PC-9 (cell line): ENCODE results near the gene IKBKE. TPM values are rescaled to one million over a fixed set of nuclear protein-coding genes. Genes with fewer than 3 reads are reported as not detected.

Source experiments
- BruUV-seq: library from RNA; stranded (reverse); fragments of 400-500 nt; replicated peaks from 2 replicates; lab custom pipeline; 2021; lab: Mats Ljungman, UMichigan
- CTCF ChIA-PET: fragments of 300-600 bp; sonication (Branson Sonifier 250); formaldehyde crosslinking; loops from one replicate; lab custom pipeline; 2022; ENCODE audit warnings: antibody characterized with exemption; lab: Charles Lee
- POLR2A ChIA-PET: fragments of 300-600 bp; sonication (Branson Sonifier 250); formaldehyde crosslinking; loops from one replicate; lab custom pipeline; 2022; ENCODE audit warnings: antibody characterized with exemption; ENCODE audit not compliant: unreplicated experiment; lab: Charles Lee
- DNase-seq, 2 experiments: peaks; one replicate each; pipeline versions ENCODE4 v3.0.0 to v3.0.0-alpha.2; 2015 to 2022; ENCODE audit warnings: mixed read lengths in 1 of 2
- H2AFZ ChIP-seq: fragments of 200-600 bp; sonication (generic); 2 replicates; pipeline ENCODE4 v1.8.1; 2017; ENCODE audit warnings: antibody characterized with exemption
- H3F3A ChIP-seq: fragments of 200-600 bp; sonication (generic); 2 replicates; pipeline ENCODE4 v1.8.1; 2017; ENCODE audit warnings: antibody characterized with exemption, mild to moderate bottlenecking, low read depth; ENCODE audit not compliant: insufficient read depth
- H3K27ac ChIP-seq: fragments of 200-600 bp; sonication (generic); 2 replicates; pipeline ENCODE4 v1.6.1; 2016; ENCODE audit warnings: mixed run types
- H3K27me3 ChIP-seq: fragments of 200-600 bp; sonication (generic); 2 replicates; pipeline ENCODE4 v1.6.1; 2016; ENCODE audit warnings: low read depth, mixed run types; ENCODE audit not compliant: insufficient read depth
- H3K36me3 ChIP-seq: fragments of 200-600 bp; sonication (generic); 2 replicates; pipeline ENCODE4 v1.6.1; 2016; ENCODE audit warnings: low read depth, mixed run types
- H3K4me1 ChIP-seq: fragments of 200-600 bp; sonication (generic); replicated peaks from 2 replicates; pipeline ENCODE4 v1.6.1; 2016; ENCODE audit warnings: mixed run types; ENCODE audit not compliant: insufficient read depth
- H3K4me2 ChIP-seq: fragments of 200-600 bp; sonication (generic); 2 replicates; pipeline ENCODE4 v1.6.1; 2017; ENCODE audit warnings: mixed run types
- H3K4me3 ChIP-seq: fragments of 200-600 bp; sonication (generic); 2 replicates; pipeline ENCODE4 v1.6.1; 2016; ENCODE audit warnings: mixed run types
- H3K79me2 ChIP-seq: fragments of 200-600 bp; sonication (generic); 2 replicates; pipeline ENCODE4 v1.6.1; 2017; ENCODE audit warnings: low read depth, mixed run types
- H3K9me2 ChIP-seq: fragments of 200-600 bp; sonication (generic); 2 replicates; pipeline ENCODE4 v1.8.1; 2017; ENCODE audit warnings: mild to moderate bottlenecking; ENCODE audit not compliant: insufficient read depth
- H3K9me3 ChIP-seq: fragments of 200-600 bp; sonication (generic); 2 replicates; pipeline ENCODE4 v1.8.1; 2016; ENCODE audit warnings: low read depth; ENCODE audit not compliant: insufficient read depth
- H4K20me1 ChIP-seq: fragments of 200-600 bp; sonication (generic); 2 replicates; pipeline ENCODE4 v1.8.1; 2017; ENCODE audit not compliant: insufficient read depth
- CTCF ChIP-seq: fragments of 200-600 bp; sonication (generic); conservative IDR thresholded peaks from 2 replicates; pipeline ENCODE4 v1.6.1; 2017; ENCODE audit warnings: mixed run types, antibody characterized with exemption, mild to moderate bottlenecking, moderate library complexity
- EZH2 ChIP-seq: fragments of 200-600 bp; sonication (generic); IDR thresholded peaks from 2 replicates; pipeline ENCODE4 v1.8.0; 2017; ENCODE audit warnings: antibody characterized with exemption, low read depth
- intact Hi-C: fragments of 100-400 bp; cut with micrococcal nuclease; formaldehyde crosslinking; loops from one replicate; pipeline ENCODE4 v1.10.0; 2022; ENCODE audit not compliant: unreplicated experiment
- total RNA-seq: library from RNA; stranded (reverse); gene quantifications from 2 replicates; pipeline ENCODE4 v1.2.3, GENCODE V29; 2021

The IKBKE gene
- total RNA-seq, 1 experiment from 2014 or later = 12.5 TPM

GRCh38 chr1:206478746-206479145 is 8.5 kb downstream of the IKBKE start:
- Histone ChIP-seq H2AFZ (no peak overlapping the region), H3K4me2 (no peak overlapping the region), H3K36me3 (peaks cover 6% of the 10 kb centered on the region; the same call in 1 of the 2 replicates), H4K20me1 (peaks cover 3% of the 10 kb centered on the region; the same call in 1 of the 2 replicates), H3K79me2 (no peaks in the 10 kb centered on the region), H3K9me3 (no peaks in the 10 kb centered on the region), H3K4me3 (no peak overlapping the region), H3K4me1 (no peaks in the 10 kb centered on the region), H3F3A (no peaks in the 10 kb centered on the region), H3K9me2 (no peaks in the 10 kb centered on the region), H3K27me3 (no peaks in the 10 kb centered on the region), H3K27ac (no peak overlapping the region)
- no TSS peak for BruUV-seq
- ChIA-PET POLR2A (no interaction called here), CTCF (interaction anchor here (0.7 to 1.2 kb wide), 3 partner anchors 8 to 187 kb away, joined by 3 to 12 read pairs (median 5); partner anchors contain the start of gene IKBKE)
- intact Hi-C loops = loop anchor here (5.0 kb wide), 1 partner anchor 434 kb away; no protein-coding TSS in a partner anchor
- TF ChIP-seq EZH2 (no peak), CTCF (no peak)
- no peak for DNase-seq

- ChIA-PET POLR2A (no interaction called here), CTCF (interaction anchor here (0.6 to 1.2 kb wide), 6 partner anchors 9 to 364 kb away, joined by 3 to 12 read pairs (median 4); partner anchors contain the start of gene IKBKE)
- Histone ChIP-seq H3K27ac (no peak overlapping the region), H3K79me2 (no peaks in the 10 kb centered on the region), H2AFZ (no peak overlapping the region), H3K9me2 (no peaks in the 10 kb centered on the region), H3K4me3 (no peak overlapping the region), H3K4me2 (no peak overlapping the region), H3K36me3 (peaks cover 6% of the 10 kb centered on the region; the same call in 1 of the 2 replicates), H4K20me1 (peaks cover 3% of the 10 kb centered on the region; the same call in 1 of the 2 replicates), H3K27me3 (no peaks in the 10 kb centered on the region), H3F3A (no peaks in the 10 kb centered on the region), H3K4me1 (no peaks in the 10 kb centered on the region), H3K9me3 (no peaks in the 10 kb centered on the region)
- BruUV-seq = no TSS peak
- TF ChIP-seq CTCF (peak; percentile 93), EZH2 (no peak)
- intact Hi-C loops = loop anchor here (5.0 kb wide), 1 partner anchor 433 kb away; no protein-coding TSS in a partner anchor
- DNase-seq = peak; percentile 51 to 63
Measured at GRCh38 chr1:206479183-206480125, 9.2 kb downstream of the IKBKE start.

GRCh38 chr1:206480211-206480610 is 9.9 kb downstream of the IKBKE start:
- no peak for TF ChIP-seq EZH2
- no peaks in the 10 kb centered on the region for H3K9me3 ChIP-seq
- H3K27me3 ChIP-seq = no peaks in the 10 kb centered on the region
- no peak overlapping the region for H3K27ac ChIP-seq
- intact Hi-C loops = no loop called here
- H3K4me2 ChIP-seq = no peak overlapping the region
- no peaks in the 10 kb centered on the region for H3K79me2 ChIP-seq
- POLR2A ChIA-PET = no interaction called here
- no peak for DNase-seq
- CTCF ChIA-PET = interaction anchor here (0.6 kb wide), 1 partner anchor 185 kb away, joined by 4 read pairs; no protein-coding TSS in a partner anchor
- no peak overlapping the region for H2AFZ ChIP-seq
- no TSS peak for BruUV-seq
- peaks cover 3% of the 10 kb centered on the region; the same call in 1 of the 2 replicates for H4K20me1 ChIP-seq
- H3K4me1 ChIP-seq = no peaks in the 10 kb centered on the region
- no peaks in the 10 kb centered on the region for H3F3A ChIP-seq
- H3K9me2 ChIP-seq = no peaks in the 10 kb centered on the region
- H3K36me3 ChIP-seq = 0 out of 2 replicates have a peak, but pooled peaks cover 1% of the 10 kb centered on the region
- H3K4me3 ChIP-seq = no peak overlapping the region
